Measurements from ENCODE around the gene RASGRP2.

RASGRP2 gene

GRCh38 chr11:64743591-64744543, at the start of gene RASGRP2:
TSS of gene RASGRP2 (minus strand) at chr11:64744142. CDS start at chr11:64742866, 1,276 bp downstream.
- no peak for DNase-seq (ENCODE audit: low read depth)

GRCh38 chr11:64792482-64792881, 48.5 kb upstream of the RASGRP2 start:
- no peak for DNase-seq (ENCODE audit: low read depth)

- no peak for DNase-seq (ENCODE audit: low read depth)
Observed at GRCh38 chr11:64791781-64792291, 47.9 kb upstream of the RASGRP2 start.

- no peak for DNase-seq (ENCODE audit: low read depth)
Observed at GRCh38 chr11:64790205-64791095, 46.5 kb upstream of the RASGRP2 start.

GRCh38 chr11:64789331-64790204, 45.6 kb upstream of the RASGRP2 start:
- no peak for DNase-seq (ENCODE audit: low read depth)

- no peak for DNase-seq (ENCODE audit: low read depth)
Observed at GRCh38 chr11:64788321-64789215, 44.6 kb upstream of the RASGRP2 start.

- no peak for DNase-seq (ENCODE audit: low read depth)
Observed at GRCh38 chr11:64787526-64788320, 43.8 kb upstream of the RASGRP2 start.

GRCh38 chr11:64786308-64786707, 42.4 kb upstream of the RASGRP2 start:
- DNase-seq (ENCODE audit: low read depth), result no peak

GRCh38 chr11:64784813-64785581, 41.1 kb upstream of the RASGRP2 start:
- no peak for DNase-seq (ENCODE audit: low read depth)

- DNase-seq (ENCODE audit: low read depth), result peak; percentile 99
Observed at GRCh38 chr11:64778473-64779298, 34.7 kb upstream of the RASGRP2 start, which contains the start of gene SF1. TSS of gene SF1 (minus strand) at chr11:64778542. CDS start at chr11:64778392, 150 bp downstream.

GRCh38 chr11:64778223-64778472, 34.2 kb upstream of the RASGRP2 start:
- no peak for DNase-seq (ENCODE audit: low read depth)

GRCh38 chr11:64777449-64778222, 33.7 kb upstream of the RASGRP2 start:
- DNase-seq (ENCODE audit: low read depth), result peak; percentile 43

GRCh38 chr11:64776875-64777274, 32.9 kb upstream of the RASGRP2 start:
- DNase-seq (ENCODE audit: low read depth), result no peak

GRCh38 chr11:64776425-64776824, 32.5 kb upstream of the RASGRP2 start:
- DNase-seq (ENCODE audit: low read depth), result no peak

GRCh38 chr11:64774144-64774543, 30.2 kb upstream of the RASGRP2 start:
- DNase-seq (ENCODE audit: low read depth), result no peak

- DNase-seq (ENCODE audit: low read depth), result no peak
Observed at GRCh38 chr11:64772303-64773018, 28.5 kb upstream of the RASGRP2 start.

- no peak for DNase-seq (ENCODE audit: low read depth)
Observed at GRCh38 chr11:64771861-64772260, 27.9 kb upstream of the RASGRP2 start.
